HCT116 (cell line): ENCODE results near the gene ZDHHC16. TPM values are rescaled to one million over a fixed set of nuclear protein-coding genes. Genes with fewer than 3 reads are reported as not detected.

Experiments
- ATAC-seq: fragments of 200-7000 bp; cut with Tn5 transposase; 2 replicates; pipeline ENCODE4 v1.9.1; 2020; ENCODE audit warnings: mild to moderate bottlenecking, moderate library complexity
- BruUV-seq: library from RNA; stranded (reverse); fragments of 400-500 nt; replicated peaks from 2 replicates; lab custom pipeline; 2021; lab: Mats Ljungman, UMichigan
- CTCF ChIA-PET: fragments of 300-600 bp; sonication (Branson Sonifier 250); formaldehyde crosslinking; loops from one replicate; lab custom pipeline; 2021; ENCODE audit warnings: antibody characterized with exemption; lab: Charles Lee
- POLR2A ChIA-PET: fragments of 300-600, 350-600 bp; sonication (Branson Sonifier 250); formaldehyde crosslinking; loops from one replicate; lab custom pipeline; 2021; ENCODE audit warnings: antibody characterized with exemption; lab: Charles Lee
- RAD21 ChIA-PET, 2 experiments: fragments of 300-600 bp; sonication (Branson Sonifier 250); formaldehyde crosslinking; loops; one replicate each; lab custom pipeline; 2023; ENCODE audit warnings: low total read pairs in 2 of 2; ENCODE audit not compliant: uncharacterized antibody in 2 of 2, unreplicated experiment in 2 of 2, low non-redundant PET in 1 of 2; lab: Charles Lee
- DNase-seq: peaks from one replicate; pipeline ENCODE4 v3.0.0-alpha.2; 2010; ENCODE audit warnings: low read depth, low spot score
- H2AFZ ChIP-seq: fragments of 200-600 bp; shearing (Covaris generic), sonication (generic); 2 replicates; pipeline ENCODE4 v1.6.1; 2017; ENCODE audit warnings: low read depth, mixed run types, mixed read lengths, antibody characterized with exemption, low read length; ENCODE audit not compliant: poor library complexity, severe bottlenecking
- H3K27ac ChIP-seq: 2 replicates; pipeline ENCODE4 v1.5.1; 2012; ENCODE audit warnings: low read depth, low read length
- H3K27me3 ChIP-seq: fragments of 200-600 bp; sonication (generic); 2 replicates; pipeline ENCODE4 v1.6.1; 2016; ENCODE audit warnings: mixed run types, low read length, mixed read lengths; ENCODE audit not compliant: insufficient read depth
- H3K36me3 ChIP-seq, 2 experiments: fragments of 200-500 bp in 1 of 2; fragments of 200-600 bp in 1 of 2; sonication (Bioruptor generic) in 1 of 2; sonication (generic) in 1 of 2; 2 replicates each; pipeline versions ENCODE4 v1.5.1 to v1.6.1; 2014 to 2016; ENCODE audit warnings: low read length in 2 of 2, inconsistent platforms in 1 of 2, mixed read lengths in 1 of 2, mixed run types in 1 of 2; ENCODE audit not compliant: insufficient read depth in 2 of 2, control insufficient read depth in 1 of 2
- H3K4me1 ChIP-seq, 2 experiments: fragments of 200-600 bp in 1 of 2; sonication (generic) in 1 of 2; 2 replicates each; pipeline versions ENCODE4 v1.5.1 to v1.6.1; 2012 to 2017; ENCODE audit warnings: low read length in 2 of 2, inconsistent platforms in 1 of 2, mild to moderate bottlenecking in 1 of 2, mixed read lengths in 1 of 2, mixed run types in 1 of 2, moderate library complexity in 1 of 2; ENCODE audit not compliant: insufficient read depth in 2 of 2, control insufficient read depth in 1 of 2
- H3K4me2 ChIP-seq: fragments of 200-600 bp; sonication (generic); 2 replicates; pipeline ENCODE4 v1.6.1; 2017; ENCODE audit warnings: mixed run types, low read length, mixed read lengths
- H3K4me3 ChIP-seq, 2 experiments: fragments of 200-600 bp in 1 of 2; sonication (generic) in 1 of 2; replicated peaks in 1 of 2; 2 replicates each; pipeline ENCODE4 v1.5.1; 2011 to 2016; ENCODE audit warnings: low read length in 2 of 2, control low read depth in 1 of 2, low read depth in 1 of 2, mild to moderate bottlenecking in 1 of 2, mixed read lengths in 1 of 2, mixed run types in 1 of 2
- H3K79me2 ChIP-seq: fragments of 200-600 bp; sonication (generic); 2 replicates; pipeline ENCODE4 v1.6.1; 2017; ENCODE audit warnings: mild to moderate bottlenecking, mixed run types, low read length, moderate library complexity, mixed read lengths; ENCODE audit not compliant: insufficient read depth
- H3K9ac ChIP-seq: fragments of 200-600 bp; sonication (generic); 2 replicates; pipeline ENCODE4 v1.6.1; 2016; ENCODE audit warnings: low read length, mixed read lengths
- H3K9me2 ChIP-seq: fragments of 200-600 bp; sonication (generic), shearing (Covaris generic); 2 replicates; pipeline ENCODE4 v1.6.1; 2017; ENCODE audit warnings: mixed run types, mild to moderate bottlenecking, moderate library complexity; ENCODE audit not compliant: insufficient read depth
- H3K9me3 ChIP-seq, 2 experiments: fragments of 200-500 bp in 1 of 2; fragments of 200-600 bp in 1 of 2; sonication (Bioruptor generic) in 1 of 2; sonication (generic) in 1 of 2; 2 replicates each; pipeline ENCODE4 v1.6.1; 2014 to 2017; ENCODE audit warnings: low read length in 2 of 2, mixed read lengths in 2 of 2, inconsistent platforms in 1 of 2, low read depth in 1 of 2, mild to moderate bottlenecking in 1 of 2, mixed run types in 1 of 2, moderate library complexity in 1 of 2; ENCODE audit not compliant: control insufficient read depth in 1 of 2, insufficient read depth in 1 of 2
- H4K20me1 ChIP-seq: fragments of 200-600 bp; sonication (generic), shearing (Covaris generic); 2 replicates; pipeline ENCODE4 v1.6.1; 2017; ENCODE audit warnings: mixed run types, mild to moderate bottlenecking, moderate library complexity; ENCODE audit not compliant: insufficient read depth
- CEBPB ChIP-seq: IDR thresholded peaks from 2 replicates; pipeline ENCODE4 v1.6.1; 2012; ENCODE audit warnings: low read depth
- EGR1 ChIP-seq: IDR thresholded peaks from 2 replicates; pipeline ENCODE4 v1.6.1; 2012; ENCODE audit warnings: low read depth
- ELF1 ChIP-seq: IDR thresholded peaks from 2 replicates; pipeline ENCODE4 v1.6.1; 2012; ENCODE audit warnings: low read depth, borderline replicate concordance
- EZH2 ChIP-seq: fragments of 200-600 bp; sonication (generic); IDR thresholded peaks from 2 replicates; pipeline ENCODE4 v1.6.1; 2017; ENCODE audit warnings: antibody characterized with exemption, mixed run types
- EZH2phosphoT487 ChIP-seq: fragments of 200-600 bp; IDR thresholded peaks from 2 replicates; pipeline ENCODE4 v1.6.1; 2018; ENCODE audit warnings: antibody characterized with exemption, borderline replicate concordance
- FOSL1 ChIP-seq: IDR thresholded peaks from 2 replicates; pipeline ENCODE4 v1.6.1; 2012; ENCODE audit warnings: low read depth
- MAX ChIP-seq: IDR thresholded peaks from 2 replicates; pipeline ENCODE4 v1.6.1; 2012
- POLR2AphosphoS5 ChIP-seq: IDR thresholded peaks from 2 replicates; pipeline ENCODE4 v1.6.1; 2011; ENCODE audit warnings: mild to moderate bottlenecking, low read depth, low read length, moderate library complexity
- REST ChIP-seq: IDR thresholded peaks from 2 replicates; pipeline ENCODE4 v1.6.1; 2012; ENCODE audit warnings: low read depth
- SIN3A ChIP-seq: IDR thresholded peaks from 2 replicates; pipeline ENCODE4 v1.6.1; 2012; ENCODE audit warnings: low read depth
- SP1 ChIP-seq: IDR thresholded peaks from 2 replicates; pipeline ENCODE4 v1.6.1; 2012; ENCODE audit warnings: low read depth
- SRF ChIP-seq: IDR thresholded peaks from 2 replicates; pipeline ENCODE4 v1.6.1; 2012; ENCODE audit warnings: low read depth
- TCF7L2 ChIP-seq: IDR thresholded peaks from 2 replicates; pipeline ENCODE4 v1.7.0; 2011; ENCODE audit warnings: borderline replicate concordance, inconsistent platforms; ENCODE audit not compliant: insufficient read depth, insufficient read length; ENCODE audit errors: extremely low read depth
- ZNF274 ChIP-seq: fragments of 200-500 bp; sonication (Bioruptor generic); IDR thresholded peaks from 2 replicates; pipeline ENCODE4 v1.6.1; 2014; ENCODE audit warnings: mild to moderate bottlenecking, low read depth, low read length, inconsistent platforms
- intact Hi-C: fragments of 100-400 bp; cut with micrococcal nuclease; formaldehyde crosslinking; loops from 2 replicates; pipeline ENCODE4 v1.10.0; 2022
- total RNA-seq: library from RNA; stranded (reverse); gene quantifications from one replicate; pipeline ENCODE4 v1.2.1, GENCODE V29; 2021; ENCODE audit not compliant: unreplicated experiment
- TF ChIP-seq, protein P1 (sequence below), 3 experiments: fragments of 200-600 bp in 1 of 3; sonication (generic) in 1 of 3; IDR thresholded peaks in 2 of 3; conservative IDR thresholded peaks in 1 of 3; 2 replicates each; pipeline ENCODE4 v1.5.1; 2012 to 2017; ENCODE audit warnings: low read depth in 2 of 3, low read length in 2 of 3, antibody characterized with exemption in 1 of 3, borderline replicate concordance in 1 of 3, control low read depth in 1 of 3, mild to moderate bottlenecking in 1 of 3, mixed read lengths in 1 of 3, mixed run types in 1 of 3, moderate library complexity in 1 of 3; ENCODE audit not compliant: insufficient read depth in 1 of 3

The ZDHHC16 gene
- total RNA-seq, 1 experiment from 2014 or later, result 34.0 TPM

DNA sequence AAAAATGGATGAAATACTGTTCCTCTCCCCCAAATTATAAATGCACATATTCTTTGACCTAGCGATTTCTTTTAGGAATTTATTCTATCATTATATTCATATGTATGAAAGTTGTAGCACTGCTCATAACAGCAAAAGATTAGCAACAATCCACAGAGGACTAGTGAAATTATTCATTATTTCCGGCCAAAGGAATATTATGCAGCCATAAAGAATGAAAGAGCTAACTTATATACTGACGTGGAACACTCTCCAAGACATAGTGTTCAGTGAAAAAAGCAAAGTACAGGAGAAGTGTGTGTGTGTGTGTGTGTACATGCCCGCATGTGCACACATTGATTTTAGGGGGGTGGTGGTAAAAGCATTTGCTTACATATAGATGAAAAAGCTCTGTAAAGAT lies 28.9 kb downstream of the ZDHHC16 start:
- no peak overlapping the region for H2AFZ ChIP-seq
- H3K9ac ChIP-seq, result no peak overlapping the region
- H3K4me3 ChIP-seq, result no peak overlapping the region
- peaks cover 3% of the 10 kb centered on the region; the same call in 1 of the 2 replicates for H4K20me1 ChIP-seq
- no peak for ATAC-seq
- H3K27me3 ChIP-seq, result no peaks in the 10 kb centered on the region
- H3K4me1 ChIP-seq, result no peaks in the 10 kb centered on the region; a peak in 1 of 4 replicates
- H3K9me3 ChIP-seq, result no peaks in the 10 kb centered on the region
- H3K27ac ChIP-seq, result no peak overlapping the region
- RAD21 ChIA-PET, result no interaction called here
- no peaks in the 10 kb centered on the region; the same call in 1 of the 2 replicates for H3K79me2 ChIP-seq
- intact Hi-C loops, result no loop called here
- H3K9me2 ChIP-seq, result no peaks in the 10 kb centered on the region
- POLR2A ChIA-PET, result no interaction called here
- BruUV-seq, result no TSS peak
- no peak overlapping the region for H3K4me2 ChIP-seq
- no peak for TF ChIP-seq SIN3A
- TF ChIP-seq SP1, result no peak
- TF ChIP-seq ZNF274, result no peak
- no peak for TF ChIP-seq POLR2AphosphoS5
- TF ChIP-seq ELF1, result no peak
- TF ChIP-seq REST, result no peak
- TF ChIP-seq MAX, result no peak
- TF ChIP-seq SRF, result no peak
- no peak for TF ChIP-seq EZH2phosphoT487
- no peak for TF ChIP-seq TCF7L2
- no peak for TF ChIP-seq CEBPB
- TF ChIP-seq EGR1, result no peak
- no peak for TF ChIP-seq FOSL1
- no peak for TF ChIP-seq EZH2
- TF ChIP-seq, protein P1, sequence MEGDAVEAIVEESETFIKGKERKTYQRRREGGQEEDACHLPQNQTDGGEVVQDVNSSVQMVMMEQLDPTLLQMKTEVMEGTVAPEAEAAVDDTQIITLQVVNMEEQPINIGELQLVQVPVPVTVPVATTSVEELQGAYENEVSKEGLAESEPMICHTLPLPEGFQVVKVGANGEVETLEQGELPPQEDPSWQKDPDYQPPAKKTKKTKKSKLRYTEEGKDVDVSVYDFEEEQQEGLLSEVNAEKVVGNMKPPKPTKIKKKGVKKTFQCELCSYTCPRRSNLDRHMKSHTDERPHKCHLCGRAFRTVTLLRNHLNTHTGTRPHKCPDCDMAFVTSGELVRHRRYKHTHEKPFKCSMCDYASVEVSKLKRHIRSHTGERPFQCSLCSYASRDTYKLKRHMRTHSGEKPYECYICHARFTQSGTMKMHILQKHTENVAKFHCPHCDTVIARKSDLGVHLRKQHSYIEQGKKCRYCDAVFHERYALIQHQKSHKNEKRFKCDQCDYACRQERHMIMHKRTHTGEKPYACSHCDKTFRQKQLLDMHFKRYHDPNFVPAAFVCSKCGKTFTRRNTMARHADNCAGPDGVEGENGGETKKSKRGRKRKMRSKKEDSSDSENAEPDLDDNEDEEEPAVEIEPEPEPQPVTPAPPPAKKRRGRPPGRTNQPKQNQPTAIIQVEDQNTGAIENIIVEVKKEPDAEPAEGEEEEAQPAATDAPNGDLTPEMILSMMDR (IDR thresholded peaks at IDR 0.05 in 2 of 3, conservative IDR thresholded peaks at IDR 0.05 in 1 of 3; ENCODE audit: borderline replicate concordance in 1 of 3, insufficient read depth in 1 of 3, low read depth in 2 of 3, low read length in 2 of 3), result no peak
- TF ChIP-seq, all 23 proteins: peak for 0
- H3K36me3 ChIP-seq, result peaks cover 64 to 71% of the 10 kb centered on the region in 2 experiments
- CTCF ChIA-PET, result interaction anchor here (1.6 kb wide), 1 partner anchor 11 kb away, joined by 4 read pairs; no protein-coding TSS in a partner anchor
- DNase-seq, result no peak
